ENCODE measurements around the gene PRKAR2B.

PRKAR2B gene

GRCh38 chr7:107119376-107120105, 75.0 kb downstream of the PRKAR2B start:
- no peak overlapping the region for H3K4me3 ChIP-seq (ENCODE audit: low read depth, low read length)
- DNase-seq (ENCODE audit: low read depth), result no peak
- no peak for TF ChIP-seq CTCF (IDR thresholded peaks at IDR 0.05; ENCODE audit: low read depth, low read length)
- no peak for TF ChIP-seq MAX (IDR thresholded peaks at IDR 0.05; ENCODE audit: low read depth, low read length)
- TF ChIP-seq POLR2A (IDR thresholded peaks at IDR 0.05; ENCODE audit: extremely low read depth, insufficient read length), result no peak
- no peak for TF ChIP-seq MYC (IDR thresholded peaks at IDR 0.05; ENCODE audit: low read depth, low read length)

GRCh38 chr7:107122486-107122911, 78.0 kb downstream of the PRKAR2B start:
- no peak overlapping the region for H3K4me3 ChIP-seq (ENCODE audit: low read depth, low read length)
- no peak for TF ChIP-seq CTCF (IDR thresholded peaks at IDR 0.05; ENCODE audit: low read depth, low read length)
- no peak for TF ChIP-seq MYC (IDR thresholded peaks at IDR 0.05; ENCODE audit: low read depth, low read length)
- no peak for TF ChIP-seq MAX (IDR thresholded peaks at IDR 0.05; ENCODE audit: low read depth, low read length)
- no peak for TF ChIP-seq POLR2A (IDR thresholded peaks at IDR 0.05; ENCODE audit: extremely low read depth, insufficient read length)

GRCh38 chr7:107123392-107123791, 78.9 kb downstream of the PRKAR2B start:
- TF ChIP-seq MYC (IDR thresholded peaks at IDR 0.05; ENCODE audit: low read depth, low read length) (no peak), POLR2A (IDR thresholded peaks at IDR 0.05; ENCODE audit: extremely low read depth, insufficient read length) (no peak), MAX (IDR thresholded peaks at IDR 0.05; ENCODE audit: low read depth, low read length) (no peak), CTCF (IDR thresholded peaks at IDR 0.05; ENCODE audit: low read depth, low read length) (no peak)
- DNase-seq (ENCODE audit: low read depth), result no peak
- no peak overlapping the region for H3K4me3 ChIP-seq (ENCODE audit: low read depth, low read length)

More at GRCh38 chr7:107122486-107122911, 78.0 kb downstream of the PRKAR2B start:
- no peak for DNase-seq (ENCODE audit: low read depth)

- no peak overlapping the region for H3K4me3 ChIP-seq (ENCODE audit: low read depth, low read length)
- TF ChIP-seq MAX (IDR thresholded peaks at IDR 0.05; ENCODE audit: low read depth, low read length), result no peak
- no peak for TF ChIP-seq POLR2A (IDR thresholded peaks at IDR 0.05; ENCODE audit: extremely low read depth, insufficient read length)
- no peak for TF ChIP-seq CTCF (IDR thresholded peaks at IDR 0.05; ENCODE audit: low read depth, low read length)
- no peak for TF ChIP-seq MYC (IDR thresholded peaks at IDR 0.05; ENCODE audit: low read depth, low read length)
- no peak for DNase-seq (ENCODE audit: low read depth)
Measured at GRCh38 chr7:107125475-107125874, 81.0 kb downstream of the PRKAR2B start.

GRCh38 chr7:107128217-107128616, 83.7 kb downstream of the PRKAR2B start:
- TF ChIP-seq MAX (IDR thresholded peaks at IDR 0.05; ENCODE audit: low read depth, low read length), result no peak
- TF ChIP-seq MYC (IDR thresholded peaks at IDR 0.05; ENCODE audit: low read depth, low read length), result no peak
- no peak for TF ChIP-seq POLR2A (IDR thresholded peaks at IDR 0.05; ENCODE audit: extremely low read depth, insufficient read length)
- TF ChIP-seq CTCF (IDR thresholded peaks at IDR 0.05; ENCODE audit: low read depth, low read length), result no peak
- DNase-seq (ENCODE audit: low read depth), result no peak
- H3K4me3 ChIP-seq (ENCODE audit: low read depth, low read length), result no peak overlapping the region

Measured in NB4 (cell line).